ENCODE results near the gene C9orf50. TPM values are rescaled to one million over a fixed set of nuclear protein-coding genes. Genes with fewer than 3 reads are reported as not detected.

C9orf50 gene
- total and polyA plus RNA-seq, 2 donors (not counting 3 experiments of a cell fraction or from before 2014, with no cell fraction given), result not detected

DNA sequence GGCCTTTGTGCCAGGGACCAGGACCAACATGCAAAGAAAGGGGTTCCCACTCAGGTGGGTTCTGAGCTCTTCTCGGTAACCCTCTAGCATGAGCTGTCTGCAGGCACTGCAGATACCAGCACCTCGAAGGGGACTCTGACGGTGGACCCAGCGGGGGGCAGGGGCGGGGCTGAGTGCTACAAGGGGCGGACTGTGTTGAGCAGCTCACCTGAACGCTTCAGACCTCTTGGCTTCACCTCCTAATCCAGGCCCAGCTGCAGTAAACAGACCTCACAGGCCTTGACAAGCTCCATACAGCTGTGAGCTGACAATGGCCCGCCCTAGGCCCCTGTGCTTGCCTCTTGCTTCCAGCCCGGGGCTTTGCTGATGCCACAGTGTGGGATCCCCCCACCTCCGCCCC, 48.4 kb downstream of the C9orf50 start:
- Histone ChIP-seq H4K20me1 (replicated peaks; ENCODE audit: control insufficient read depth, extremely low read depth, insufficient read depth, low read length) (no peaks in the 10 kb centered on the region), H3K4me2 (ENCODE audit: insufficient read depth, low read length) (no peak overlapping the region), H3K36me3 (ENCODE audit: control insufficient read depth in 2 of 2, extremely low read depth in 1 of 2, insufficient read depth in 2 of 2, low read length in 2 of 2) (no peaks in the 10 kb centered on the region), H3K79me2 (ENCODE audit: control insufficient read depth, insufficient read depth, low read length) (no peaks in the 10 kb centered on the region), H2AFZ (ENCODE audit: low read depth, low read length) (no peak overlapping the region), H3K4me3 (replicated peaks in 1 of 3; ENCODE audit: insufficient read depth in 1 of 3, low read depth in 1 of 3, low read length in 3 of 3) (no peak overlapping the region), H3K4me1 (ENCODE audit: control insufficient read depth, extremely low read depth, insufficient read depth, low read length) (peaks cover 9% of the 10 kb centered on the region), H3K9ac (replicated peaks; ENCODE audit: extremely low read depth, insufficient read depth, low read length) (no peak overlapping the region), H3K27ac (ENCODE audit: insufficient read depth, low read depth, low read length) (no peak overlapping the region), H3K9me3 (replicated peaks; ENCODE audit: control insufficient read depth, insufficient read depth, low read length) (no peaks in the 10 kb centered on the region), H3K27me3 (ENCODE audit: control insufficient read depth in 2 of 2, insufficient read depth in 2 of 2, low read length in 2 of 2) (no peaks in the 10 kb centered on the region), H3K9me1 (replicated peaks; ENCODE audit: control insufficient read depth, extremely low read depth, insufficient read depth, low read length) (no peaks in the 10 kb centered on the region)
- no TSS peak for BruUV-seq (replicated peaks)
- intact Hi-C loops (cut with micrococcal nuclease), result no loop called here
- DNase-seq (ENCODE audit: low read depth, low spot score) (no peak), FAIRE-seq (no peak)
- dilution Hi-C loops (cut with MboI; ENCODE audit: extremely low pct_ligation_motif_present, low sequenced_read_pairs), result no loop called here
- TF ChIP-seq CTCF (IDR thresholded peaks at IDR 0.05; ENCODE audit: extremely low read depth in 1 of 2, insufficient read depth in 1 of 2, low read depth in 1 of 2, low read length in 2 of 2) (no peak), FOS (IDR thresholded peaks at IDR 0.05; ENCODE audit: borderline replicate concordance, insufficient read depth, low read length) (no peak), MAX (IDR thresholded peaks at IDR 0.05; ENCODE audit: insufficient read depth, insufficient read length) (no peak), GATA2 (IDR thresholded peaks at IDR 0.05; ENCODE audit: insufficient read depth, insufficient read length, low read depth, low read length) (no peak), JUN (IDR thresholded peaks at IDR 0.05; ENCODE audit: borderline replicate concordance, insufficient read depth, insufficient read length, low read depth) (no peak), MYC (IDR thresholded peaks at IDR 0.05; ENCODE audit: low read depth, low read length) (no peak), POLR2AphosphoS5 (IDR thresholded peaks at IDR 0.05; ENCODE audit: insufficient read depth, low read depth, low read length) (no peak), POLR2A (IDR thresholded peaks at IDR 0.05; ENCODE audit: low read depth, low read length) (no peak), EZH2 (IDR thresholded peaks at IDR 0.05; ENCODE audit: borderline replicate concordance, low read depth, low read length, severe bottlenecking) (no peak)
- ChIA-PET CTCF (interaction anchor here (1.2 kb wide), 1 partner anchor 47 kb away, joined by 3 read pairs; no protein-coding TSS in a partner anchor), POLR2A (interaction anchor here (0.5 to 0.7 kb wide), 2 partner anchors 66 to 76 kb away, joined by 4 to 14 read pairs; no protein-coding TSS in a partner anchor)
